ENCODE results near the gene XYLT1. TPM values are rescaled to one million over a fixed set of nuclear protein-coding genes. Genes with fewer than 3 reads are reported as not detected.
A peak's percentile ranks its signal among the peaks of the same experiment; 100 is the strongest.

XYLT1 gene
- total and polyA plus RNA-seq, 2 of the 8 experiments (the other 6 are each of a cell fraction or from before 2014, with no cell fraction given), result 6.6 to 25.4 TPM

- Histone ChIP-seq H3K4me2 (ENCODE audit: insufficient read depth in 1 of 2, low read depth in 2 of 2, low read length in 2 of 2) (no peak overlapping the region), H3K14ac (ENCODE audit: insufficient read length) (no peak overlapping the region)
- TF ChIP-seq POLR2AphosphoS5 (IDR thresholded peaks at IDR 0.05; ENCODE audit: low read depth, low read length) (no peak), CBX5 (IDR thresholded peaks at IDR 0.05; ENCODE audit: low read depth, low read length) (no peak), HDAC6 (IDR thresholded peaks at IDR 0.05; ENCODE audit: low read depth, low read length) (no peak), MAX (IDR thresholded peaks at IDR 0.05) (no peak), YY1 (IDR thresholded peaks at IDR 0.05; ENCODE audit: low read depth, low read length) (no peak), EGR1 (IDR thresholded peaks at IDR 0.05; ENCODE audit: borderline replicate concordance, low read depth, low read length) (no peak), NRF1 (IDR thresholded peaks at IDR 0.05; ENCODE audit: low read depth, low read length) (no peak), POU5F1 (IDR thresholded peaks at IDR 0.05; ENCODE audit: low read depth, low read length) (no peak), ATF2 (IDR thresholded peaks at IDR 0.05; ENCODE audit: low read length) (no peak), TCF12 (IDR thresholded peaks at IDR 0.05; ENCODE audit: low read depth, low read length) (no peak), RBBP5 (IDR thresholded peaks at IDR 0.05; ENCODE audit: borderline replicate concordance, low read depth, low read length) (no peak), POLR2A (IDR thresholded peaks at IDR 0.05; ENCODE audit: control extremely low read depth in 1 of 2, low read depth in 2 of 2, low read length in 2 of 2) (no peak)
Measured at GRCh38 chr16:17459903-17460521, 10.7 kb downstream of the XYLT1 start.

More at GRCh38 chr16:17459903-17460521, 10.7 kb downstream of the XYLT1 start:
- Histone ChIP-seq H3K23ac (ENCODE audit: insufficient read length) (no peak overlapping the region), H3K4me3 (ENCODE audit: extremely low read depth in 1 of 4, insufficient read depth in 2 of 4, low read depth in 3 of 4, low read length in 4 of 4) (no peak overlapping the region), H3K4ac (replicated peaks; ENCODE audit: insufficient read length, low read depth, low read length) (no peak overlapping the region), H2BK120ac (replicated peaks; ENCODE audit: low read depth, low read length) (no peak overlapping the region), H4K20me1 (replicated peaks in 1 of 2; ENCODE audit: control insufficient read depth in 1 of 2, insufficient read depth in 2 of 2, low read length in 2 of 2) (peaks cover 0 to 3% of the 10 kb centered on the region in 2 experiments), H2BK12ac (ENCODE audit: low read depth, low read length) (no peak overlapping the region), H4K5ac (ENCODE audit: insufficient read length, low read depth, low read length) (no peak overlapping the region), H3K4me1 (replicated peaks in 1 of 4; ENCODE audit: control insufficient read depth in 3 of 4, insufficient read depth in 4 of 4, low read length in 3 of 4) (peaks cover 3 to 27% (median 12%) of the 10 kb centered on the region in 4 experiments; a peak in 6 of 7 replicates), H4K91ac (replicated peaks; ENCODE audit: insufficient read length, low read length) (no peak overlapping the region), H3K79me2 (ENCODE audit: control insufficient read depth in 1 of 2, insufficient read depth in 2 of 2, low read length in 2 of 2) (peaks cover 0 to 78% of the 10 kb centered on the region in 2 experiments; a peak in 3 of 4 replicates), H2BK5ac (ENCODE audit: low read depth, low read length) (no peak overlapping the region), H2AFZ (ENCODE audit: low read length) (no peak overlapping the region), H3K36me3 (ENCODE audit: control insufficient read depth in 2 of 4, insufficient read depth in 4 of 4, low read length in 3 of 4) (no peaks in the 10 kb centered on the region), H3K27me3 (replicated peaks in 1 of 4; ENCODE audit: control insufficient read depth in 3 of 4, extremely low read depth in 1 of 4, insufficient read depth in 3 of 4, low read length in 3 of 4) (no peaks in the 10 kb centered on the region), H3K79me1 (ENCODE audit: low read depth, low read length) (peaks cover 19% of the 10 kb centered on the region), H4K8ac (ENCODE audit: extremely low read depth, insufficient read depth, low read length) (no peak overlapping the region), H3K9me3 (ENCODE audit: insufficient read depth in 2 of 2, low read depth in 1 of 2, low read length in 1 of 2) (no peaks in the 10 kb centered on the region), H2AK5ac (ENCODE audit: low read depth, low read length) (no peak overlapping the region), H3K27ac (ENCODE audit: low read depth, low read length) (no peak overlapping the region), H3K18ac (ENCODE audit: extremely low read depth, low read length) (no peak overlapping the region; the same call in 1 of the 2 replicates), H2BK20ac (ENCODE audit: low read length) (no peak overlapping the region), H3K23me2 (ENCODE audit: low read depth, low read length) (no peaks in the 10 kb centered on the region; the same call in 1 of the 2 replicates), H3K56ac (replicated peaks; ENCODE audit: insufficient read length, low read depth, low read length) (no peak overlapping the region), H2BK15ac (ENCODE audit: low read length) (peak overlapping the region; percentile 84; the same call in 1 of the 2 replicates), H3K9ac (replicated peaks in 1 of 4; ENCODE audit: extremely low read depth in 1 of 4, low read depth in 3 of 4, low read length in 3 of 4) (no peak overlapping the region)
- ChIA-PET CTCF (ENCODE audit: partially characterized antibody) (interaction anchor here (0.6 to 0.9 kb wide), 2 partner anchors 8 to 1390 kb away, joined by 3 read pairs; no protein-coding TSS in a partner anchor), POLR2A (ENCODE audit: partially characterized antibody) (interaction anchor here (0.7 kb wide), 1 partner anchor 11 kb away, joined by 3 read pairs; no protein-coding TSS in a partner anchor)
- WGBS, 2 experiments (ENCODE audit: extremely low coverage in 1 of 2, insufficient coverage in 1 of 2, insufficient read length in 1 of 2, insufficient replicate concordance in 2 of 2, low coverage in 1 of 2, low lambda C conversion rate in 2 of 2, missing lambda C conversion rate in 1 of 2), result 83% methylated on average over 11 of the region's 12 CpGs; no CpG with 5 or more reads in 1 of the 2 experiments
- no peak for DNase-seq (ENCODE audit: low read depth in 1 of 2, low spot score in 2 of 2)
- FAIRE-seq, result no peak

All from H1 (cell line).